Measurements from ENCODE around the gene BAD. TPM values are rescaled to one million over a fixed set of nuclear protein-coding genes. Genes with fewer than 3 reads are reported as not detected.

The BAD gene
- total RNA-seq, 1 experiment from 2014 or later, result 23.3 TPM

- Histone ChIP-seq H3K18ac (ENCODE audit: insufficient read length, low read depth, low read length) (no peak overlapping the region), H2BK5ac (ENCODE audit: insufficient read length, low read length) (no peak overlapping the region), H3K9ac (ENCODE audit: extremely low read depth, insufficient read length, low read length) (no peak overlapping the region), H3K27me3 (ENCODE audit: insufficient read depth, low read length) (peaks cover 71% of the 10 kb centered on the region), H3K4me1 (ENCODE audit: insufficient read depth, low read length) (no peaks in the 10 kb centered on the region), H3K27ac (ENCODE audit: insufficient read length, low read depth, low read length) (no peak overlapping the region), H2AFZ (ENCODE audit: low read length) (no peak overlapping the region), H3K4ac (ENCODE audit: low read depth, low read length) (no peak overlapping the region), H2BK120ac (ENCODE audit: low read depth, low read length, poor library complexity, severe bottlenecking) (no peak overlapping the region), H3K23ac (ENCODE audit: insufficient read length, low read depth, low read length) (no peak overlapping the region), H2AK5ac (ENCODE audit: insufficient read length, low read length) (no peak overlapping the region), H3K9me3 (ENCODE audit: control insufficient read depth, low read depth, low read length) (no peaks in the 10 kb centered on the region), H3K79me1 (ENCODE audit: insufficient read depth, low read depth, low read length, poor library complexity, severe bottlenecking) (no peaks in the 10 kb centered on the region), H3T11ph (ENCODE audit: low read length) (no peak overlapping the region), H3K23me2 (ENCODE audit: insufficient read length, low read depth, low read length, poor library complexity, severe bottlenecking) (peaks cover 3% of the 10 kb centered on the region), H3K14ac (ENCODE audit: insufficient read depth, low read length) (no peak overlapping the region), H4K20me1 (ENCODE audit: control insufficient read depth, insufficient read depth, insufficient read length) (no peaks in the 10 kb centered on the region), H3K79me2 (ENCODE audit: insufficient read depth, low read length) (no peaks in the 10 kb centered on the region), H2BK12ac (ENCODE audit: insufficient read length, low read depth, low read length) (no peak overlapping the region), H2BK15ac (ENCODE audit: low read depth, low read length) (no peak overlapping the region), H3K4me2 (ENCODE audit: insufficient read depth, insufficient read length, low read length) (peak overlapping the region; percentile 58), H4K91ac (ENCODE audit: insufficient read length, low read depth, low read length) (no peak overlapping the region), H4K8ac (replicated peaks; ENCODE audit: insufficient read length, low read depth, low read length) (no peak overlapping the region), H3K56ac (ENCODE audit: insufficient read length, low read depth, low read length) (no peak overlapping the region), H4K5ac (ENCODE audit: insufficient read length, low read depth, low read length) (no peak overlapping the region), H2BK20ac (ENCODE audit: low read depth, low read length, poor library complexity, severe bottlenecking) (no peak overlapping the region)
- WGBS (ENCODE audit: extremely low coverage, insufficient read length, low lambda C conversion rate), result no CpG with 5 or more reads among the region's 42 CpGs
- Mint-ChIP-seq H3K4me1 (peaks cover 3 to 17% of the 10 kb centered on the region in 2 experiments; a peak in 3 of 4 replicates), H3K27ac (no peak overlapping the region), H3K4me3 (peak overlapping the region; percentile 47 to 77; a peak in 4 of 5 replicates), H3K27me3 (ENCODE audit: low read depth) (peaks cover 82% of the 10 kb centered on the region), H3K36me3 (ENCODE audit: insufficient read depth in 1 of 3, low read depth in 3 of 3) (peaks cover 0 to 2% (median 0%) of the 10 kb centered on the region in 3 experiments; a peak in 3 of 7 replicates), H3K9me3 (no peaks in the 10 kb centered on the region; a peak in 2 of 5 replicates)
- no peak for DNase-seq
- no peak for TF ChIP-seq CTCF (conservative IDR thresholded peaks at IDR 0.05)
These were observed 8.2 kb upstream of the BAD start for GRCh38 chr11:64292460-64293254.
